DMS153 treated with DMSO at 0.1 percent for 48 hours (cell line): ENCODE results near the gene ESF1.

Source experiments
- DNase-seq: peaks from one replicate; lab custom pipeline; 2025; ENCODE audit not compliant: unreplicated experiment; lab: John Stamatoyannopoulos, UW

Gene ESF1

DNA sequence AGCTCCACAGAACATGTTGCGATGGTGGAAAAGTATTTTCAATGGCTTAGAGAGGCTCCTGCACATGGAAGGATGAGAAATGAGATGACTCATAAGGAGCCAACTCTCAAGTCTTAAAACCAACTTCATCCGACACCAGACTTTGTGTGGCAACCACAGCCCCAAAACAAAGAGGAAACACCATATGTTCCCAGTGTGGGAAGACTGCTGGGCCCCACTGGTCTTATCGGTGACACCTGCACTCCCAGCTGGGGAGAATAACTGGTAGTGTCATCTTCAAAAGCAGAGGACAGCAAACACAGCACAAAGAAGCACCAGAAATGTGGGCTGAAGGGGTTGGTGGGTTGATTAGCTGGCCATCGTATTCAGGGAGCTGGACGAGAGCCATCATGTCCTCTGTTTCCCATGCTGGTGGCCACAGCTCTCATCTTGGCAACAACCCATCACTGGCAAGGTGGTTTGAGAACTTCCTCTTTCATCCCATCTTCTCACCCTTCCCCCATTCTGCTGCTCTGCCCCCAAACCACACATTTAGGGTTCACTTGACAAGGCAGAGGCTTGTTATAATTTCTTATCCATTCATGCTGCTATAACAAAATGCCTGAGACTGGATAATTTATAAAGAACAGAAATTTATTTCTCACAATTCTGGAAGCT lies 100.0 kb downstream of the ESF1 start:
- no peak for DNase-seq

DNA sequence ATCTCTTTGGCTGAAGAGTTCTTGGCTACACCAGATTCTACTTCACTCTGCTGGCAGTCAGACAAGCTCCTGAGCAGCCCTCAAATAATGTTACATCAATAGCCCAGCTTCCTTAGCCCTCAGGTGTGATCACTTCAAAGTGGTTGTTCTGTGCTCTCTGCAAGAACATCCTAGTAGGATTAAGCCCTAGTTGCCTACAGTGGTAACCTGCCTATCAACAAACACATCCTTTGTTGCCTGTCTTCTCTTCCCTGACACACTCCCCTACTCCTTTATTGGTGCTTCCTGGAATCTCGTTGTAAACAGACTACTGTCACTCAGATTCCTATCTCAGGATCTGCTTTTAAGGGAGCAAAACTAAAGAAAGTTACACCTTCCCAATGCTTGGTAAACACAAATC lies 100.9 kb downstream of the ESF1 start:
- DNase-seq, result no peak

DNA sequence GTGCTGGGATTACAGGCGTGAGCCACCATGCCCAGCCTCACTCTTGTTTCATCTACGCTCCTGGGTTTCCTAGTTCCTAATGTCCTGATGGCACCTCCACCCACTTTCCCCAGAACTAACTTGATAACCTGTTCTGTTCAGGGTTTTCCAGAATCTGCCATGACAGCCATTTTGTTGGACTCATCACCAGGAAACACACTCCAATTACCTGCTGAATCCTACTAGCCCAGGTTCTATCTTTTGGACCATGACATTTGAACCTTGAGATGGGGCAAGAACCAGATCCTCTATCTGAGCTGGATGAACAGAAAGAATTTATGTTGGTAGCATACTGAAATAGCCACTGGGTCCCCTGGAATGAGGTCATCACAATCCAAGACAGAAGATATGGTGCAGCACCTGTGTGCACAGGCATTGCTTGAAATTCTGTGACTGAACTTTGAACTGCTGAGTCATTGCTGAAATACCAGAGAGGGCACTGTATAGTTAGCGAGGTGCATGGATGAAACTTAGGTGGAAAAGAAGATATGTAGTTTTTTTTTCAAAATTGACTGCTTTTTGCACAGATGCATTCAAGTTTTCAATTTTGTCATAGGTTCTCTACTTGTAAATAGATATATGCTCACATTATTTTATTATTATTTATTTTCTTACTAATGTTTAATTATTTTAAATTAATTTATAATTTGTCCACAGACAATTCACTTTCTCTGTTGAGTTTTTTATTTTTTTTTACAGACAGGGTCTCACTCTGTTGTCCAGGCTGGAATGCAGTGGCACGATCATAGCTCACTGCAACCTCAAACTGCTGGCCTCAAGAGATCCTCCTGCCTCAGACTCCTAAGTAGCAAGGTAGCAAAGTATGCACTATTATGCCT lies 103.2 kb downstream of the ESF1 start:
- no peak for DNase-seq

DNA sequence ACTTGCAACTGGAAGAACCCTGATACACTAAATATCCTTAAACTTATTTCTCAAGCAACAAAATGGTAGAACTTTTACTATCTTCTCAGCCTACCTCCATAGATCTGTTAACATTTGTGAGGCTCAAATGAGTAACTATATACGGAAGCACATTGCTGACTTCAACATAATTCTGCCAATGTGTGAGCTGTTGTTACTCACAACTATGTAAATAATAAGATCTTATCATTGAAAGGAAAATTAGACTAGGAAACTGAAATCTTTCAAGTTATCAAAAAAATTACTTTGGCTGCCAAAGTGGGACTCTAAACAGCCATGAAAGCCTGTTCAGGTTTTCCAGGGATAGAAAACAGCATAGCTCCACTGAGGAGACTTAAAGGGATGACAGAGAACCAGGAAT lies 105.8 kb downstream of the ESF1 start:
- no peak for DNase-seq

DNA sequence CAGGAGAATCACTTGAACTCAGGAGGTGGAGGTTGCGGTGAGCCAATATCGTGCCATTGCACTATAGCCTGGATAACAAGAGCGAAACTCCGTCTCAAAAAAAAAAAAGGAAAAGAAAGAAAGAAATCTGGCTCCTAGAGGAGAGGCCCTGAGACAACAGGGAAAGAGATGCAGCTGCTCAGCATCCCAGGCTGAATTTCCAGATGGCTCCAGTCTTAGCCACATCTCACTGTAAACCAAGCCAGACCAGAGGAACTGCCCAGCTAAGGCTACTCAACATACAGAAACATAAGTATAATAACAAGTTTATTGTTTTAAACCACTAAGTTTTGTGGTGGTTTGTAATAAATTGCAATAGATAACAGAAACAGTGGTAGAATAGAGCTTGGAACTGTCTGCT lies 107.5 kb downstream of the ESF1 start:
- DNase-seq, result no peak

DNA sequence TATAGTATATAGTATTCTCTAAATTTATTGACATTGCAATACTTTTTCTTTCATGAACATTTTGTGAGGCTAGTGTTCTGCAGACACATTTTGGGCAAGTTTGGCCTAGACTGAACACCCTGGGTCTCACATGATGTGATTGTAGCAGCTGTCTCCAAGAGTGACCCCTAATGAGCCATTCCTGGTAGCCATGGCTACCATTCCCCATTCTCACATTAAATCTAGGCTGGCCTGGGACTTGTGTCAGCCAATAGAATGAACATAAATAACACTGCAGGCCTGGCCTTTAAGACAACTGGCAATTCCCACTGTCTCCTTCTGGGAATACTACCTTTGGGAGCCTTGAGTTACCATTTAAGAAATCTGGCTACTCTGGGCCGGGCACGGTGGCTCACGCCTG lies 108.0 kb downstream of the ESF1 start:
- DNase-seq, result no peak

DNA sequence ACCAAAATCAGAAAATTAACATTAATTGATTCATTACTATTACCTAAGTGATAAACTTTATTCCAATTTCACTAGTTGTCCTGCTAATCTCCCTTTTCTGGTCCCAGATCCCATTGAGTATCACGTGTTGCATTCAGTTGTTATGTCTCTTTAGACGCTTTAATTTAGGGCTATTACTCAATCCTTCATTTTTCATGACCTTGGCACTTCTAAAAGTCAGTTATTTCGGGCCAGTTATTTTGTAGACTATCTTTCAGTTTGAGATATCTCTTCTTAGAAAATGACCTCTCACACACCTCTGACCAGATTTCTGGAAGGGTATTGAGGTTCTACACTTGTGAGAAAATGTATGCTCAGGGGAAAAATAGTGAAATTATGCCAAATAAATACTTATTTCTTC lies 112.0 kb downstream of the ESF1 start:
- no peak for DNase-seq

DNA sequence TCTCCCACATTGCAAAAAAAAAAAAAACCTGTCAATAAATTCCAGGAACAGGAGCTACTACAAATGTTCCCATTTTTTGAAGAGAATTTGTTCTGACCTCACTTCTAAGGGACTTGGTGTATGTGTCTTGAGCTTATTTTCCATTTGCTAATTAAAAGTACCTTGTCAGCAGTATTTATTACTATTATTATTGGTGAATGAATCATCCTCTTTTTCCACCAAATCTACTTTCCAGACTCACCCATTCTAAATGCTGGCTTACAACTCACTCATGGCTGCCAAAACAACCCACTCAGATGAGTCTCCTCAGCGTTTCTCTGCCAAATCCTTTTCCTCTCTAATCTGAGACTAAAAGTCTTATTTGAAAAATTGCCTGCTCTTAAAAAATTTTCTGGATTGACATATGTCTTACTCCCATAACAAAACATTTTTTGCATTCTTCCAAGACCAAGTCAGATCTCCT lies 112.8 kb downstream of the ESF1 start:
- DNase-seq, result no peak

DNA sequence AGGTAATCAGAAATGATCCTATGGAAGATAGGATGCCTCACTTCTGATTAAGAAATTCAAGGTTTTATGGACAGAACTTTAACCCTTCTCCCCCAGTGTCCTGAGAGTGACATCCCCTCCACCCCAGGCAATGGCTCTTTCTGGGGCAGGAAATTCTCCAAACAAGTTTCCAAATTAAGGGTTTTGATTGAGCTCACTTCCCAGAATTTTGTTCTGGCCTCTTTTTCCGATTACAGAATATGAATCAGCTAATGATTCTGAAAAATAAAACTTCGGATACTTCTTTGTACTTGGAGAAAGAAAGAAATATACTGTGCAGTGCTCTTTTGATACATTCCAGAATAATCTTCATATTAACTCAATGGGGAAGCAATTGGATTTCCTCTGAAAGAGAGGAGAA lies 113.2 kb downstream of the ESF1 start:
- DNase-seq, result no peak

DNA sequence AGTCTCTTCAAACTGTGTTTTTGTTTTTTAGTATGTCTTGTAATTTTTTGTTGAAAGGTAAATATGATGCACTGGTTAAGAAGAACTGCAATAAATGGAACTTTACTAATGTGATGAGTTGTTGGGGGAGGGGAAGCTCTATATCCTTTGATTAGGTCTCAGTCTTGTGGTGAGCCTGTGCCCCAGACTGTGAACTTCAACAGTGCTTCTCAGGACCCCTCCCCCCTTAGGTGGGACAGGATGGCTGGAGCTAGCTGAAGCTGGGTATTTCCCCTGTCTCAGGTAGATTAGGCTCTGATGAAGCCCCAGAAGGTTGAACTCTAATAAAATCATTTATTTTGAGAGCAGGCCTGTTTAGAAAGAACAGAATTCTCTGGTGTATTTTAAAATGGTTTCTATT lies 114.6 kb downstream of the ESF1 start:
- DNase-seq, result no peak

DNA sequence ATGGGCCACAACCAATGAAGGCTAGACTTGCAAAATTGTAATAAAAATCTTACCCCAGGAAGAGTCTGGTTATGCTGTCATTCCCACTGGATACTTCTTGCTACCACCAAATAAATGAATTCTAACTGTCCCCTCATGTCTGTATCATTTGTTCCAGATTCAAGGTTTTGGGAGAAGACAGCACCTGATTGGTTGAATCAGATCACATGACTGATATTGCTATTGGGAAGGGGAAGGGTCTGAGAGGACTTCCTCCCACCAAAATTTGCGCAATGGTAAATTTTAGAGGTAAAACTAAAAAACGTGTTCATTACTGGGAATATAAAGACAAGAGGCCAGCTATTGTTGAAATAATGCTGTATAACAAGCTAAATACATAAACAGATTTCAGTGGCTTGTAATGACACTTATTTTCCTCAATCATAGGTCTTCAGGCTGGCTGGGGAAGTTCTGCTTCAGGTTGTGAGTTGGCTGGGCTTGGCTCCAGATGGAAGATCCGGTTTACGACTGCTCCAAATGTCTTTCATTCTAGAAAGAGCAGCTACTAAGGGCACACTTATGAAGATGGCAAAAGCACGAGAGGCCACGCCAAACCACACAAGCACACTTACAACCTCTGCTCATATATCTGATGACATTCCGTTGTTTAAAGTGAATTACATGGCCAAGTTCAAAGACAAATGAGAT lies 118.9 kb downstream of the ESF1 start:
- no peak for DNase-seq
